ENCODE data around the gene BOK.
A peak's percentile ranks its signal among the peaks of the same experiment; 100 is the strongest.
"Not testable (repeated sequence)": the region's sequence is repeated elsewhere in the genome, so short reads cannot be mapped to it uniquely, and the experiment has no call there.

Gene BOK

GRCh38 chr2:241559323-241560161 lies 997 bp downstream of the BOK start:
- peak; percentile 25 for DNase-seq

- no peak for DNase-seq
These were observed 1.8 kb downstream of the BOK start for GRCh38 chr2:241560162-241560882.

GRCh38 chr2:241560883-241561474 lies 2.4 kb downstream of the BOK start:
- peak; percentile 33 for DNase-seq

GRCh38 chr2:241561832-241562231 lies 3.3 kb downstream of the BOK start:
- peak; percentile 81 for DNase-seq

GRCh38 chr2:241562269-241562891 lies 3.8 kb downstream of the BOK start:
- no peak for DNase-seq

- no peak for DNase-seq
These were observed 4.5 kb downstream of the BOK start for GRCh38 chr2:241563031-241563507.

GRCh38 chr2:241563571-241563980 lies 5.0 kb downstream of the BOK start:
- DNase-seq: no peak

- no peak for DNase-seq
These were observed 5.5 kb downstream of the BOK start for GRCh38 chr2:241563981-241564595.

- peak; percentile 37 for DNase-seq
These were observed 6.3 kb downstream of the BOK start for GRCh38 chr2:241564596-241565410.

- no peak for DNase-seq
These were observed 6.9 kb downstream of the BOK start for GRCh38 chr2:241565411-241565810.

- not testable (repeated sequence) for DNase-seq
These were observed 7.5 kb downstream of the BOK start for GRCh38 chr2:241566021-241566420.

- DNase-seq: no peak
These were observed 7.9 kb downstream of the BOK start for GRCh38 chr2:241566468-241566867.

- not testable (repeated sequence) for DNase-seq
These were observed 8.7 kb downstream of the BOK start for GRCh38 chr2:241567266-241567665.

- DNase-seq: no peak
These were observed 9.2 kb downstream of the BOK start for GRCh38 chr2:241567776-241568175.

- DNase-seq: no peak
These were observed 10.2 kb downstream of the BOK start for GRCh38 chr2:241568726-241569125.

- DNase-seq: no peak
These were observed 11.3 kb downstream of the BOK start for GRCh38 chr2:241569831-241570281.

- no peak for DNase-seq
These were observed 12.5 kb downstream of the BOK start for GRCh38 chr2:241570961-241571581.

- no peak for DNase-seq
These were observed 13.5 kb downstream of the BOK start for GRCh38 chr2:241571821-241572620.

GRCh38 chr2:241572915-241573651 lies 14.5 kb downstream of the BOK start:
- DNase-seq: not testable (repeated sequence)

- no peak for DNase-seq
These were observed 15.2 kb downstream of the BOK start for GRCh38 chr2:241573741-241574140.

All from kidney glomerular epithelial cell (primary cell).